ENCODE measurements around the gene RNF17.

DNA sequence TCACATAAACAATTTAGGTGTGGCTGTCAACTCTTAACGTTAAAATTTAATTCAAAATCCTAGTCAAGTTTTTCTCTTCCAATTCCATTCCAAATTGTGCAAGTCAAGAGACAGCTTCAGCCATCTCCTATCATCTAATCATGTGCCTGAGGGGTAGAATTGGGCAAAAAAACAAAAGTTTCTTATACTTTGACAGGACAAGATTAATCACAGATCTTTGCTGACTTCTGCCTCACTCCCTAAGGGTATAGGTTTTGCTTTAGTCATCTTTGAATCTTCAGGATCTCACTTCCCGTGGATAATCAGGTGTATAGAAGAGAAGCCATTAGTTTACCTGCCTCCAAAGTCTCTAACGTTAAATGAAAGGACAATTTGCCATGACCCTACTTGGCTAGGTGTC is 24.6 kb downstream of the RNF17 start:
- TF ChIP-seq GATA2 (IDR thresholded peaks at IDR 0.05; ENCODE audit: low read depth, low read length) (no peak), GATA3 (IDR thresholded peaks at IDR 0.05; ENCODE audit: low read depth, low read length) (no peak)
